NCI-H1417 (cell line): ENCODE data around the gene HELB.

Source experiments
- DNase-seq, 3 experiments: peaks; one replicate each; lab custom pipeline; 2025; lab: John Stamatoyannopoulos, UW

HELB gene

GRCh38 chr12:66361703-66362102 is 59.4 kb downstream of the HELB start:
- no peak for DNase-seq

GRCh38 chr12:66365718-66366490 is 63.6 kb downstream of the HELB start:
- no peak for DNase-seq

GRCh38 chr12:66367015-66367667 is 64.8 kb downstream of the HELB start:
- DNase-seq, result no peak

GRCh38 chr12:66371982-66372381 is 69.7 kb downstream of the HELB start:
- no peak for DNase-seq

- DNase-seq, result no peak
Measured at GRCh38 chr12:66375560-66375959, 73.3 kb downstream of the HELB start.

- DNase-seq, result no peak
Measured at GRCh38 chr12:66379616-66380015, 77.3 kb downstream of the HELB start.

- no peak for DNase-seq
Measured at GRCh38 chr12:66380769-66381535, 78.7 kb downstream of the HELB start.

GRCh38 chr12:66387117-66387516 is 84.8 kb downstream of the HELB start:
- no peak for DNase-seq
